Suppressor macrophage (primary cell): ENCODE results near the gene TLK1.
"Not testable (repeated sequence)": the region's sequence is repeated elsewhere in the genome, so short reads cannot be mapped to it uniquely, and the experiment has no call there.

Experiments
- DNase-seq, 4 experiments: peaks; one replicate each; pipeline ENCODE4 v3.0.0-alpha.2; 2020 to 2022

The TLK1 gene

DNA sequence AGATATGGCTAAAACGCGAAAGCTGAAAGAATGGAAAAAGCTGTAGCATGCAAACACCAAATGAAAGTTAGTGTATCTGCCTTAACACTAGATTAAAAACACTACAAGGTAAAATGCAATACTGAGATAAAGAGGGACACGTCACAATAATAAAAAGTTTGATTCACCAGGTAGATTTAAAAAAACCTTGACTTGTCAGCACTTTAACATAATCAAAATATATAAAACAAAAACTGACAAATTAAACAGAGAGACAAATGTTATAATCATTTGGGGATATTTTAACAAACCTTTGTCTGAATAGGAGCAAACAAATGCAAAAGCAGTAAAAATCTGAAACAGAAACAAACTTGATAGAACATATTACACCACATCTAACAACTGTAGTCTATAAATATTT is 18.3 kb downstream of the TLK1 start:
- no peak for DNase-seq

DNA sequence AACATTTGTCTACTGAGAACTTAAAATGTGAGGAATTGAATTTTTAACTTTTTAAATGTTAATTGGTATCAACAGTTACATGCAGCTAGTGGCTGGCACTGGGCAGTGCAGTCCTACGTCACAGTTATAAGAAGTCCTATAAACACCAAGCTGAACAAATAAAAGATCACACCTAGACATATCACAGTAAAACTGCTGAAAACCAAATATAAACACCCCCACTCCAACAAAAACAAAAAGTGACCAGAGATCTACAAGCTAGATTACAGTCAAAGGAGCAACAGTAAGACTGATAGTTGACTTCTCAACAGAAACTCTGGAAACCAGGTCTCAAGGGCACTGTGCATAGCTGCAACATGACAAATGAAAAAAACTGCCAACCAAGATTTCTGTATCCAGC is 19.4 kb downstream of the TLK1 start:
- no peak for DNase-seq

- DNase-seq = no peak
Measured at GRCh38 chr2:171139860-171140259, 20.8 kb downstream of the TLK1 start.

DNA sequence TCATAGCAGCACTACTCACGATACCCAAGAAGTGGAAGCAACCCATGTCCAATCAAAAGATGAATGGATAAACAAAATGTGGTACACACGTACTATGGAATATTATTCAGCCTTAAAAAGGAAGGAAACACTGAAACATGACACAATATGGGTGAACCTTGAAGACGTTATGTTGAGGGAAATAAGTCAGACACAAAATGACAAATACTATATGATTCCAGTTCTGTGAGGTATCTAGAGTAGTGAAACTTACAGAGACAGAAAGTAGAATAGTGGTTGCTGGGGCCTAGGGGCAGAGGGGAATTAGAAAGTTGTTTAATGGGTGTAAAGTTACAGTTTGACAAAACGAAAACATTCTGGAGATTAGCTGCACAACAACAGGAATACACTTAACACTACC is 24.7 kb downstream of the TLK1 start:
- no peak for DNase-seq

- DNase-seq = no peak
Measured at GRCh38 chr2:171134624-171135230, 26.0 kb downstream of the TLK1 start.

GRCh38 chr2:171132086-171132485 is 28.6 kb downstream of the TLK1 start:
- DNase-seq = no peak

GRCh38 chr2:171128461-171128860 is 32.2 kb downstream of the TLK1 start:
- DNase-seq = peak in 2 of 4 experiments; percentile 59 to 61

- DNase-seq = no peak
Measured at GRCh38 chr2:171124541-171124940, 36.2 kb downstream of the TLK1 start.

DNA sequence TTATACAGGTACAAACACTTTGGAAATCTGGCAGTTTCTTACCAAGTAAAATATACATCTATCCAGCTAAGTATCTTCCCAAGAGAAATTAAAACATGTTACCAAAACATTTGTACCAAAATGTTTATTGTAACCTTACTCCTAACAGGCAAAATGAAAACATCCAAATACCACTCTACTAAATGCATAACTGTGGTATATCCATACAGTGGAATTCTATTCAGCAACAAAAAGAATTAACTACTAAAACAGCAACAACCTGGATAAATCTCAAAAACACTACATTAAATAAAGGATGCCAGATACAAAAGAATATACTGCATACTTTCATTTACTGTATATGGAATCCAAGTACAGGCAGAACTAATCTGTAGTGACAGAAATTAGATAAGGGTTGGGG is 51.1 kb downstream of the TLK1 start:
- DNase-seq = no peak

GRCh38 chr2:171109020-171109419 is 51.7 kb downstream of the TLK1 start:
- DNase-seq = no peak

DNA sequence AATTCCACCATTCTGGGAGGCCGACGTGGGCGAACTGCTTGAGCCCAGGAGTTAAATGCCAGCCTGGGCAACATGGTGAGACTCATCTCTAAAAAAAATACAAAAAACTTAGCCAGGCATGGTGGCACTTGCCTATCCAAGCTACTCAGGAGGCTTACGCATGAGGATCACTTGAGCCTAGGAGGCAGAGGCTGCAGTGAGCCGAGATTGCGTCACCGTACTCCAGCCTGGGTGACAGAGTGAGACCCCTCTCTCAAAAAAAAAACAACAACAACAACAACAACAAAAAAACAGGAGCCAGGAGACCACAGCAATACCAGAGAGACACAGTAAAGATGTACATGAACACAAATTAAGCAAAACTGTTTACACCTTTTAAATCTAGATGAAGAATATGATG is 52.9 kb downstream of the TLK1 start:
- no peak for DNase-seq

DNA sequence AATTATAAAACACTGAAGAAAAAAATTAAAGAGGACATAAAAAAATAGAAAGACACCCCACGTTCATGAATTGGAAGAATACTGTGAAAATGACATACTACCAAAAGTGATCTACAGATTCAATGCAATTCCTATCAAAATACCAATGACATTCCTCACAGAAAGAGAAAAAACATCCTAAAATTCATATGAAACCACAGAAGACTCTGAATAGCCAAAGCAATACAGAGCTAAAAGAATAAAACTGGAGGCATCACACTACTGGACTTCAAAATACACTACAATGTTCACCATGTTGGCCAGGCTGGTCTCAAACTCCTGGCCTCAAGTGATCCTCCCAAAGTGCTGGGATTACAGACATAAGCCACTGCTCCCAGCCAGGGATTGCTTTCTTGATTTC is 56.3 kb downstream of the TLK1 start:
- DNase-seq = no peak

DNA sequence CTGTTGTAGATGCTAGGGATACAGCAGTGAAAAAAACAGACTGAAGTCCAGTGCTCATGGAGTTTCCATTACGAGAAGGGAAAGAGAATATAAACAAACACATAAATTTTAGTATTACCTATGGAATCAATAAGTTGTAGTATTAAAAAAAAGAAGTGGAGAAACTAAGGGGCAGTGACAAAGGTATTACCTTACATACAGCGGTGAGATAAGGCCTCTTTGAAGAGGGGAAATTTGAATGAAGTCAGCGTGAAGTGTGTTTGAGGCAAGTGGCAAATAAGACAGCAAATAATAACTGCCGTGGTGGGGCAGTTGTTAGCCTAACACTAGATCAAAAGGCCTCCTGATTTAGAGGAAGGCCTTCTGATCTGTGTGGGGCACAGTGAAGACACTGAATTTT is 57.9 kb downstream of the TLK1 start:
- no peak for DNase-seq

DNA sequence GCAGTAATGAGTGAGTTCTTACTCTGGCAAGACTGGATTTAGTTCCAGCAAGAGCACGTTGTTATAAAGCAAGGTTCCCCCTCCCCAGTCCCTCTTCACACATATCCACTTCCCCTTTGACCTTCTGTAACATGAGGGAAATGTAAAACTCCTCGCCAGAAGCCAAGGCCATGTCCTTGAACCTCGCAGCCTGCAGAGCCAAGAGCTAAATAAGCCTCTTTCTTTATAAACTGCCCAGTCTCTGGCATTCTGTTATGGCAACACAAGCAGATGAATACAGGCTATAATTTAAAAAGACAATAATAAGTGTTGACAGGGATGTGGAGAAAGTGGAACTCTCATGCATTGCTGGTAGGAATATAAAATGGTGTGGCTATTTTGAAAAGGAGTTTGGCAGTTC is 60.3 kb downstream of the TLK1 start:
- no peak for DNase-seq

- DNase-seq = peak in 2 of 4 experiments; percentile 3 to 35
Measured at GRCh38 chr2:171098607-171099006, 62.1 kb downstream of the TLK1 start.

DNA sequence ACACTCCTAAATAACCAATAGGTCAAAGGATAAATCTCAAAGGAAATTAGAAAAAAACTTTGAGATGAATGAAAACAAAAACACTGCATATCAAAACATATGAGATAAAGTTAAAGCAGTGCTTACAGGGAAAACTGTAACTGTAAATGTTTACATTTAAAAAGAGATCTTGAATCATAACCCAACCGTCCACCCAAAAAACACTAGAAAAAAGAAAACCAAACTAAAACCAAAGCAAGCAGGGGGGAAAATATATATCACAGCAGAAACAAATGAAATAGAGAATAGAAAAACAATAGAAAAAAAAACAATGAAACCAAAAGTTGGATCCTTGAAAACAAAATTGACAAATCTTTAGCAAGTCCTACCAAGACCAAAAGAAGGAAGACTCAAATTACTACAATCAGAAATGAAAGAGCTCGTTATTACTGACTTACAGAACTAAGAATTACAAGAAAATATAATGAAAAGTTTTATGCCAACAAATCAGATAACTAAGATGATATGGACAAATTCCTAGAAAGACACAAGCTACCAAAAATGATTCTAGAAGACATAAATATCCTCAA is 65.6 kb downstream of the TLK1 start:
- no peak for DNase-seq

GRCh38 chr2:171091517-171091916 is 69.2 kb downstream of the TLK1 start:
- not testable (repeated sequence) for DNase-seq

- DNase-seq = no peak
Measured at GRCh38 chr2:171089489-171089888, 71.2 kb downstream of the TLK1 start.

DNA sequence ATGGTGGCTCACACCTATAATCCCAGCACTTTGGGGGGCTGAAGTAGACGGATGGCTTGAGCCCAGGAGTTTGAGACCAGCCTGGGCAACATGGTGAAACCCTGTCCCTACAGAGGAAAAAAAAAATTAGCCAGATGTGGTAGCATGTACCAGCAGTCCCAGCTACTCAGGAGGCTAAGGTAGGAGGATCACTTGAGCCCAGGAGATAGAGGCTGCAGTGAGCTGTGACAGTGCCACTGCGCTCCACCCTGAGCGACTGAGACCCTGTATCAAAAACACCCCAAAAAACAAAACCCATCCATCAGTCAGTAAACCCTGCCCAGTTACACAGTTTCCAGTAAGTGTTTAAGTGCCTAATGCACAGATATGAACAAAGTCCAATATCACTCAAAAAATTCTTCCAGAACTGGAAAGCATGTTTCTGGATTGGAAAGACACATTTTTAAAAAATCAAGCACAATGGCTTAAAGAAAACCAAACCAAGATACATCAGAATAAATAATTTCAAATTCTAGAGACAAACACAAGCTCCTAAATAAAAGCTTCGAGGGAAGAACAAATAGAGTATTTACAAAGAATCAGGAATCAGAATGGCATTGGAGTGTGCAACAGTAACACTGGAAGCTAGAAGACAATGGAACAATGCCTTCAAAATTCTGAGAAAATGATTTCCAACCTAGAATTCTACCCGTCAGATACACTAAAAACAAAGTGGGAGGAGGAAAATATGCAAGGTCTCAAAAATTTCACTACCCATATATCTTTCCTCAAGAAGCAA is 72.4 kb downstream of the TLK1 start:
- DNase-seq = no peak

- no peak for DNase-seq
Measured at GRCh38 chr2:171087547-171087946, 73.1 kb downstream of the TLK1 start.

GRCh38 chr2:171086352-171087290 is 74.1 kb downstream of the TLK1 start:
- peak; percentile 20 to 61 (median 50) for DNase-seq

DNA sequence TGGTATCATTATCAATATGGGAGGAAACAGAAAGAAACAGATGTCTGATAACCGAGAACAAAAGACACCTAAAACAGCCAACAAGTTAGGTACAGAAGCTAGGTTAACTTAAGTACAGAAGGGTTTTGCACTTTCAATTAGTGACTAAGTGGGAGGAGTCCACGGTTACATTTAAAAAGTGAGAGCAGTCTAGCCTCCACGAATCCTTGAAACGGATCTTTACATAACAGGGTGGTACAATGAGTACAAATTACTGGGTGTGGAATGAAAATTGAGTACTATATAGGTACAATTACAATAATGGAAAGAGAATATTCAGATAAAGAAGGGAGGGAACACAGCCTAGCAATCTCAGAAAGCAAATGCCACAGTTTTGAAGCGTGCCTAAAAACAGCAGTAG is 76.6 kb downstream of the TLK1 start:
- no peak for DNase-seq

DNA sequence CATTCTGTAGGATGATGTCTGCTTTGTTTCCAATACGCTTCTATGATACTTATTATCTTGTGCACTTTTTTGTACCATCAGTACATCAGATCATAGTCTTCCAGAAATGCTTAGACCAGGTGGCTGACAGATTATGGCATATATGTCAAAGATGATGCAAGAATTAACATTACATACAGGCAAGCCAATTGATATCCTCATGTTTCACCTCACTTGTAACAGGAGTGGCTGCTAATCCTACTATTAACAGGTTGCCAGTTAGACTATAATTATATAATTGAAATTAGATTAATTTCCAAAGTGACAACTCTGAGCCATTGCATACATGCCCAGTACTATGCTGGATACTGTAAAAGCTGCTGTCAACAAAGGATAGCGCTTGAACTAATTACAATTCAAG is 77.2 kb downstream of the TLK1 start:
- DNase-seq = no peak
